HG03103 (cell line): ENCODE measurements around the gene NGDN.
"Not testable (repeated sequence)": the region's sequence is repeated elsewhere in the genome, so short reads cannot be mapped to it uniquely, and the experiment has no call there.

ENCODE experiments used
- ATAC-seq: cut with Tn5 transposase; IDR thresholded peaks from one replicate; pipeline ENCODE4 v1.9.1; 2021; ENCODE audit warnings: low read depth; ENCODE audit not compliant: unreplicated experiment

NGDN gene

DNA sequence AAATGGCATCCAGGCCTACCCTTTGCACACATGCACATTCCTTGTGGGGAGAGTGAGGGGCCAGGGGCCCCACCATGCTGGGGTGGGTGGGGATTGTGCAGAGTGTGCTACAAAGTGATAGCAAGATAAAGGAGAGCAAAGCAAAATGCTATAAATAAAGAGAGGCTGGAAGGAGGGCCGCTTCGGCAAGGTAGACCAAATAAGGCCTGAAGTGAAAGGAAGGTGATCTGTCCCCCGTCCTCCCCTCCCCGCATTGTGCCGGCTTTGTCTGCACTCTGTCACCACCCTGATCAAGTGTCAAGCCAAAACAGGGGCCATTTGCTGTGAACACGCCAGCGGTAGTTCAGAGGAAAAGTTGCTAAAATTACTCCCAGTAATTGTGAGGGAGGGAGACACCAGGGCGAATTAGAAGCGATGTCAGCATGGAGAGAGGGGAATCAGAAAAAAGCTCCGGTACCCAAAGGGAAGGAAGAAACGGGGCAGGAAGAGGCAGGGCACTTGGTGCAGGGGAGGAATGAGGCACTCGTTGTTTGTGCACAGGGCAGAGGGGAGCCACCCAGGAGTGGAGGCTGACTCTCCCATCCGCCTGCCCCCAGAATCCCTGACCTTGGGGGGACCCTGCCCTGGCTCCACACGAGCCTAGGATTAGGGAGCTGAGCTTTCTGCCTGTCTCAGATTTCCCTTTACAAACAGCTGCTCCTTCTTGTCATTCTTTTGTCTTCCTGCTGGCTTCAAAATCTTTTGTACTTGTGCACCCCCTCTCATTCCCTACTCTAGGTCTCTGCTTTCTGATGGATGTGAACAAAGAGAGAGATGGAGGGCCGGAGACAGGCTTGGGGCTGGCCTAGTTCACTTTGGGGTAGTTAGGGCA, 31.2 kb upstream of the NGDN start:
- no peak for ATAC-seq

DNA sequence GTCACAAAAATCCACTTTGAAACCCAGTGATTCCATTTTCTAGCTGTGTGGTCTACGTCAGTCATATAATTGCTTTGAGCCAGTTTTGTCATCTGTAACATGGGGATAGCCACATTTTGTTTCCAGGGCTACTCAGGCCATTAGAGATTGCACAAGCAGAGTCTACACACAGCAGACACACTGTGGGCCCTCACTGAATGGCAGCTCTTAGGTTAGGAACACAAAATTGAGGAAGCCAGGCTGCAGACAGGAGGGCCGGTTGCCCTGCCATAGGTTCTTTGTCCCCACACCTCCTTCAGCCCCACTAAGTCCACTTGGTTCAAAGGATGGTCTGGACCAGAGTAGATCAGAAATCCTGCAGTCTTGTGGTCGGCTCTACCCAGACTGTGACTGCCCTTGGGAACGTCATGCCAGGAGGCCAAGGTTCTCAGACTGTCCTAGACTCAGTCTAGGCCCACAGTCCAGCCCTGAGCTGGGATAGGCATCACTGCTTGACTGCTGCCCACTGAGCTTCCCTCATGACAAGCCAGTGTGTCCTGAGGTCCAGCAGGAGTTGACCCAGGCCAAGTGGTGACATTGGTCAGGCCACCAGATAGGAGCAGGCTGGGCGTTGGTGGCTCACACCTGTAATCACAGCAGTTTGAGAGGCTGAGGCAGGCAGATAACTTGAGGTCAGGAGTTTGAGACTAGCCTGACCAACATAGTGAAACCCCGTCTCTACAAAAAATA, 30.2 kb upstream of the NGDN start:
- no peak for ATAC-seq

DNA sequence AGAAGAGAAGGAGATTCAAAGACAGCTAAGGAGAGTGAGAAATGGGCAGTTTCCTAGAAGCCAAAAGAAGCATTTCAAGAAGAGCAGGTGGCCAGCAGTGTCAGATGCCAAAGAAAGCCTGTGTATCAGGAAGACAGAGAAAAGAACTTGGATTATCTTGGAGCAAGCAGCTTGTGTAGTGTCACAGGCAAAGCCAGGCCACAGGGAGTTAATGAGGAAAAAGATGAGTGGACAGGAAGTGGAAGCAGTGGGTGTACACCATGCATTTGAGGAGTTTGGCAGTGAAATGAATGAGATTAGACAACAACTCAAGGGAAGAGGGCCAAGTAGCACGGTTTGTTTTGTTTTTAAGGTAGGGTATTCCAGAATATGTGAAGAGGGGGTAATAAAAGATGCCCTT, 28.4 kb upstream of the NGDN start:
- ATAC-seq = no peak

DNA sequence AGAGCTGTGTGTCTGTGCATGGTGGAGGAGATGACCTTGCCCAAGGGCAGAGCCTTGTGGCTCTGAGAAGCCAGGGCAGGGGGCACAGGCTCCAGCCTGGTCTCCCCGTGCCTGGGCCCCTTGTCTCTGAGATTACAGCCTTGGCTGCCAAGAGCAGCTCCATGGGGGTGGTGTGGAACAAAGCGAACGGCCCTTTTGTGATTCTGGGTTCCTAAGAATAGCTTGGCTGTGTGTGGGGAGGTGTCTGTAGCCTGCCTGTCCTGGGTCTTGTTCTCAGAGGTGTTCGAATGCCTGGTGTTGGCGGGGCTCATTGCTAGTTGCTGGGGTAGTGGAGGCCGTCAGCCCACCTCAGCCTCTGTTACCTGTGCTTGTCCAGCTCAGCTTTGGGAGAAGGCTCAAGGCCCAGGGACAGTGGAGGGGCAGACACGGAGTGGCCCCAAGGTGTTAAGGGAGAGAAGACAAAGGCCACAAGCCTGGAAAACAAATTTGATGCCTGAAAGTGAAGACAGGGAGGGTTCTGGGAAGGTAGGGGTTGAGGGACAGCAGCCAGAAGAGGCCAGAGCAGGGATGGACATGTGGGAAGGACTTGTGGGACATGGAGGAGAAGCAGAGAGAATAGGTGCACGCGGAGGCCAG, 26.7 kb upstream of the NGDN start:
- no peak for ATAC-seq

DNA sequence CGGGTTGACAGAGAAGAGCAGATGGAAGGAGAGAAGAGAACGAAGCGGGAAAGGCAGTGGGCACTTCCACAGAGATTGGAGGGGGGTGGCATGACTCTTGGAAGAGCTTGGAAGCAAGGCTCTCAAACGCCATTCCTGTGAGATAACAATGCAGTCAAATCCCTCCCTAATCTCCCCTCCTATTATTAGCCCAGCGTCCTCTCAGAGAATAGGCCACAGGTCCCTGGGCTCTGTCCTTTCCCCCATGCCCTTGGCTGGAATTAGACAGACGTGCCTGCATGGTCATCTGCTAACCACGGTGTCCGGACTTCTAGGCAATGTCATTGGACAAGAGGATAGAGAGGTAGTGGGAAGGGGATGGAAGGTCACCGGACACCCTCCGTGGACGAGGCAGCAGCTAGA, 26.1 kb upstream of the NGDN start:
- no peak for ATAC-seq

DNA sequence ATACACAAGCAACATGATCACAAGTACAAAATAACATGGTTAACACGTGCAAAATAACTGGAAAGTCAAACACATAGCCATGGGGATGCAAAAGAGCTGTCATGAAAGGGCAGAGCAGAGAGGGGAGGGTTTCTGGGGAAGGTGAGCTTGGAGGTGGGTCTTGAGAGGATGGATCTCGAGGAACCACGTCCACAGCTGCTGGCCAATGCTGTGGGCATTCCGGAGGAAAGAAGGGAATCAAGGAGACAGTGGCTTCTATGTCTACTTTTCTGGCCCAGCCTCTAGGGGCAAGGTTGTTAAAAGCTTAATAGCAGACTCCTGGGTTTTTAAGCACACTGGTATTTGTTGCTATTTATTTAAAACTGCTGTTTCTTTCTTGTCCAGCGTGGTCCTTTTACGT, 25.6 kb upstream of the NGDN start:
- no peak for ATAC-seq

DNA sequence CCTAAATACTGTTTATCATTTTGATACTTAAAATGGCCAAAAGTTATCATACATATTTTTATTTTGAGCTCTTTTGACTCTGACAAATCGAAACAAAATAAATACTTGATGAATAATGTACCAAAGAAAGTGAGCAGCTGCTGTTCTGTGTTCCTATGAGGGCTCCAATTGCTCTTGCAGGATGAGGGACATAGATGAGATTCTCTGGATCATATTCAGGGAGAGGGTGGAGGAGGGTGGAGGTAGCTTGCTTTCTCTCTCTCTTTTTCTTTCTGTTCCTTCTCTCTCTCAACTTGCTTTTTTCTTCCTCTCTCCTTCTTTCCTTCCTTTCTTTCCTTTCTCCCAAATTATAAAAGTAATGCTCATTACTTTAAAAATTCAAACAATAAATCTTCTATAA, 25.2 kb upstream of the NGDN start:
- no peak for ATAC-seq

DNA sequence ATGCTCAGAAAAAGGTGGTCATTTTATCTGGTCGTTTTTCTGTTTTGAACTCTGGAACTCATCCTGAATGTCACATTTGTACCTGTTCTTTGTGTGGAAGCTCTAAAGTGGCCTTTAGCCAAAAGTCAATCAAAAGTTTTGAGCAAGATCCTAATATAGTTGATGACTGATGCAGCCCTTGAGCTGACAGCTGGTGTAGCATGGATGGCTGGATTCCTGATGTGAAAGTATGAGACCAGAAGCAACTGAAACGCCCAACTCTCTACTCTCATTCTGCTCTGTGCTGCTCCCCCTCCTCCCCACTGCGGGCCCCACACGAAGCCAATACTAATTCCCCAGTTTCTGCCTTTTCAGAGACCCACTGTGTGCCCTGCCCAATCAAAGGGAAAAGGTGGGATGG, 23.7 kb upstream of the NGDN start:
- no peak for ATAC-seq

DNA sequence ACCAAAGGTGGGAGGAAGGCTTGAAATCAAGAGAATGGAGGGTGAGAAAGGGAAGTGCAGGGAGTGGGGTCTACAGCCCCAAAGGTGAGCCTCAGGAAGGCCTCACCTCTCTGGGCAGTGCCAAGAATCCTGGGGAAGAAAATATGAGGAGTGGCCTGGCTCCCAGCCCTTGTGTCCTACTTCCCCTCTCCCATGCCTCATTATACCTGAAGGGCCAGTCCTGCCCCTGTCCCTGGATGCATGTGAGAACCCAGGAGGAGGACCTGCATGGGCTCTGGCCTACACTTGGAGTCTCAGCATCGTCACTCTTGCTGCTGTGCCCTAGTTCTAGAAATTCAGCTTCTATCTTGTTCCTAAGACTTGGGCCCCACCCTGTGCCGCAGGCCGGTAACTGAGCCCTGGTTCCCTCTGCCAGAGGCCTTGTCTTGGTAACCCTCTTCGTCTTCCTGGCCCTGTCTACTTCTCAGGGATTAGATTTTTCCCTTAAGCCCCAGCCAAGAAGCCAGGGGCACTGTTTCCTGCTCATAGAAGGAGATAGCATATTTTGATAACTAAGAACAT, 23.1 kb upstream of the NGDN start:
- ATAC-seq = no peak

DNA sequence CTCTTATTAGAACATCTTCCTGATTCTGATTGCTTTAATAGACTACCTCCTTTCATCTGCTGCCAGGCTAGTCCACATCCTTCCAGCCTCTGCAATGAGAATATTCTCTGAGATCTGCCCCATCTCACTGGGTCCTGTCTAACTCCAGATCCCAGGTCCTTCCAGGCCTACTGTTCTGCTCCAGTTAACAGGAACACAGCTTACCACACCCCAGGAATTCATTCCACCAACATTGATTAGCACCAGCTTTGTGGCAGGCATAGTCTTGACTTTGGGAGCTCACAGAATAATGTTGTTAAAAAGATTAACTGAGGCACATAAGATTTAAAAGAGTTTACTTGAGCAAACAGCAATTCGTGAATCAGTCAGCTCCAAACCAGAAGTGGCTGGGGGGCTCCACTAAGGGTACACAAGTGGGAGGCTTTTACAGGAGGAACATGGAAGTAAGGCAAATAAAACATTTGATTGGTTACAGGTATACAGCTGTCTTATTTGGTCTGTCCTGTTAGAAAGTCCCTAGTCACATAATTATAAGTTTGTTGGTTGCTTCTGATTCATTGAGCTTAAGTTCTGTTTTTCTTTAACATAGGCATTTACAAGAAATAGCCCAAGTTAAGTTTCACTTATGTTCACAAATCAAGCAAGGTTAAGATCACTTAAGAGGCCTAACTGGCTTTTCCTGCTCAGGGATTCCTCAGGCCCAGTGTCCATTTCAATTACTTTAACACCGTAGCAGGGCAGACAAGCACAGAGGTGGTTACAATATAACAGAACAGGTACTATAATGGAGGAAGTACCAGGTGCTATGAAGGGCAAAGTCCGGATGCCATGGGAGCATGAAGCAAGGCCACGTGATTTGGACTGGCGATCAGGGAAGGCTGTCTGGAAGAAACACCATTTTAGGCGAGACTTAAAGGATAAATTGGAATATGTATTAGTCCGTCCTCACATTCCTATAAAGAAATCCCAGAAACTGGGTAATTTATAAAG, 21.8 kb upstream of the NGDN start:
- ATAC-seq = no peak

DNA sequence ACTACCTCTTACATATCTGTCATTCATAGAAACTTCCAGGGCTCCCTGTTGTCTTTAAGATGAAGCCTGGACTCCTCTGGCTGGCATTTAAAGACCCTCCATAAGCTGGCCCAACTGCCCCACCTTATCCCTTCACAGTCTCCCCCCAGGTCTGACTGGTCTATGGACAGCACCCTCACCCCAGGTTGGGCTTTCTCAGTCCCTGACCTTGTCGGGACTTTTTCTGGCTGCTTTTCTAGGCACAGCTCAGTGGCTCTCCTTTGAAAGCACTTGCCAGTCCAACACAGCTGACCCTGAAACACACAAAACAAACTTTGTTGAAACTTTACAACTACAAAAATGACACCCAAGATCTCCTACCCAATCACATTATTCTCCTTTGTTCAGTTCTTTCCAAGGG, 20.2 kb upstream of the NGDN start:
- ATAC-seq = no peak

DNA sequence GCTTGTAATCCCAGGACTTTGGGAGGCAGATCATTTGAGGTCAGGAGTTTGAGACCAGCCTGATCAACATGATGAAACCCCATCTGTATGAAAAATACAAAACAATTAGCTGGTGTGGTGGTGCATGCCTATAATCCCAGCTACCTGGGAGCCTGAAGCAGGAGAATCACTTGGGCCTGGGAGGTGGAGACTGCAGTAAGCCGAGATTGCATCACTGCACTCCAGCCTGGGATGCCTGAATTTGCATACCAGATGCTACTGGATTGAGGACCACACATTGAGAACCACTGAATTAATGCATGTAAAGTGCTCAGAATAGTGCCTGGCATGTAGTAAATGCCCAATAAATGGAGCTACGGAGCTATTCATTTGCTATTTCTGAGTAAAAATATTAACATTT, 19.1 kb upstream of the NGDN start:
- ATAC-seq = no peak

DNA sequence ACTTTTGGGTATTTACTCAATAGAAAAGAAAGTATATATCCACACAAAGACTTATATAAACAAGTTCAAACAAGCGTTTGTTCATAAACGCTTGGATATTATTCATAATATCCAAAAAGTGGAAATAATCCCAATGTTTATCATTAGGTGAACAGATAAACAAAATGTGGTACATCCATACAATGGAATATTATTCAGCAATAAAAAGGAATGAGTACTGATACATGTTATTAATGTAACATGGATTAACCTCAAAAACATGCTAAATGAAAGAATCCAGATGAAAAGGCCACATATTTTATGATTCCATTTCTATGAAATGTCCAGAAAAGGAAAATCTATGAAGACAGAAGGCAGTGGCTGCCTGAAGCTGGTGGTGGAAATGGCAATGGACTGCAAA, 17.3 kb upstream of the NGDN start:
- no peak for ATAC-seq

DNA sequence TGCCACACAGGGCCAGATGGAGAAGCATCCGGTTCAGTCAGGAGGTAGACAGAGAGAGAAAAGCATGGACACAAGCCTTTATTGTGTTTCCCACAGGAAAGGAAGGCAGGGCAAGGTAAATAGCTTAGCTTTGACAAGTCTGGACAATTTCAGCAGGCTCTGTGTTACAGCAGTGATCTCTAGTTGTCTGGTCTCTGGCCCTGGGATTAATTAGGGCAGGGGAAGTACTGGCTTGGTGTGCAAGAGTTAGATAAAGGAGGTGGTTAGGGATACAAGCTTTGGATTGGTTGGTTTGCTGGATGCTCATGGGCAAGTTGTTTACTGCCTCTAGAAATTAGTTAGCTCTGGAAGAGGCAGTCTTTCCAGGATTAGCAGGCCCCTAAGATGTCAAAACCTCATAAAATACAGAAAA, 15.1 kb upstream of the NGDN start:
- no peak for ATAC-seq

DNA sequence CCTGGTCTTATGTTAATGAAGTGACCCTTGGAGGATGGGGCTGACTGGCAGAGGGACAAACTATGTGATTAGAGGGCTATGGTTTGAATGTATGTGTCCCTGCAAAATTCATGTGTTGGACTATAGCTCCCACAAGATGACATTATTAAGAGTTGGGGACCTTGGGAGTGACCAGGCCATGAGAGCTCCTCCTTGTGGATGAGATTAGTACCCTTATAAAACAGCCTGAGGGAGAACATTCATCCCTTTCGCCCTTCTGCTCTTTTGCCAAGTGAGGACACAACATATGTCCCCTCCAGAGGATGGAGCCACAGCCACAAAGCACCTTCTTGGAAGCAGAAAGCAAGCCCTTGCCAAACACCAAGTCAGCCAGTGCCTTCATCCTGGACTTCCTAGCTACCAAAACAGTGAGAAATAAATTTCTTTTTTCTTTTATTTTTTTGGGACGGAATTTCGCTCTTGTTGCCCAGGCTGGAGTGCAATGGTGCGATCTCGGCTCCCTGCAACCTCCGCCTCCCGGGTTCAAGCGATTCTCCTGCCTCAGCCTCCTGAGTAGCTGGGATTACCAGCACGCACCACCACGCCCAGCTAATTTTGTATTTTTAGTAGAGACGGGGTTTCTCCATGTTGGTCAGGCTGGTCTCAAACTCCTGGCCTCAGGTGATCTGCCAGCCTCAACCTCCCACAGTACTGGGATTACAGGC, 12.5 kb upstream of the NGDN start:
- not testable (repeated sequence) for ATAC-seq

DNA sequence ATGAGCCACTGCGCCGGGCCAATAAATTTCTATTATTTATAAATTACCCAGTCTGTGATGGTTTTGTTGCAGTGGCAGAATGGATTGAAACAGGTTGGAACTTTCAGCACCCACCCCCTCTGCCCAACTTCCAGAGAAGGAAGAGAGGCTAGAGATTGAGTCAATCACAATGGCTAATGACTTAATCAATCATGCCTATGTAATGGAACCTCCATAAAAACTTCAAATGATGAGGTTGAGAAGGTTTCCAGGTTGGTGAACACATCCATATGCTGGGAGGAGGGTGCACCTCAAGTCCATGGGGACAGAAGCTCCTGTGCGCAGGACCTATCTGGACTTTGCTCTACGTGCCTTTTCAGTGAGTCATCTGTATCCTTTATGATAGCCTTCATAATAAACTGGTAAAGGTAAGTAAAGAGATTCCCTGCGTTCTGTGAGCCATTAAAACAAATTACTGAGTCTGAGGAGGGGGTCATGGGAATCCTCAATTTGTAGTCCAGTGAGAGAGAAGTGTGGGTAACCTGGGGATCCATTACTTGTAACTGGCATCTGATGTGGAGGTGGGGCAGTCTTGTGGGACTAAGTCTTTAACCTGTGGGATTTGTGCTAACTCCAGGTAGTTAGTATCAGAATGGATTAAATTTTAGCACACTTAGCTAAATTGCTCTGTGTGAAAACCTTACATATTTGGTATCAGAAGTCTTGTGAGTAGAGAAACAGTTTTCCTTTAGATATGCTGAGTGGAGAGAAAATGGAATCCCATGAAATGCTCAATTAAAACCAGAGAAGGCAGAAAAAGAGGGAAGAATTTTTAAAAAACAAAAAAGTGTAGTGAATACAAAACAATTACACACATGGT, 11.7 kb upstream of the NGDN start:
- no peak for ATAC-seq

DNA sequence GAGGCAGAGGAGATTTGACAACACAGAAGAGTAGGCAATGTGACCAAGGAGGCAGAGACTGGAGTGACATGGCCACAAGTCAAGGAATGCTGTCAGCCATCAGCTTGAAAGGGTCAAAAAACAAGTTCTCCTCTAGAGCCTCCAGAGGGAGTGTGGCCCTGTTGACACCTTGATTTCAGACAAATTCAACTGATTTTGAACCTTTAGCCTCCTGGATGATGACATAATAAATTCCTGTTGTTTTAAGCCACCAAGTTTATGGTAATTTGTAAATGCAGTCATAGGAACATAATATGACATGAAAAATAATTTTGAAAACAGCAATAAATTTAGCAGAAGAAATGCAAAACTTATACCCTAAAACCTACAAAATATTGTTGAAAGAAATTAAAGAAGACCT, 8.5 kb upstream of the NGDN start:
- no peak for ATAC-seq

DNA sequence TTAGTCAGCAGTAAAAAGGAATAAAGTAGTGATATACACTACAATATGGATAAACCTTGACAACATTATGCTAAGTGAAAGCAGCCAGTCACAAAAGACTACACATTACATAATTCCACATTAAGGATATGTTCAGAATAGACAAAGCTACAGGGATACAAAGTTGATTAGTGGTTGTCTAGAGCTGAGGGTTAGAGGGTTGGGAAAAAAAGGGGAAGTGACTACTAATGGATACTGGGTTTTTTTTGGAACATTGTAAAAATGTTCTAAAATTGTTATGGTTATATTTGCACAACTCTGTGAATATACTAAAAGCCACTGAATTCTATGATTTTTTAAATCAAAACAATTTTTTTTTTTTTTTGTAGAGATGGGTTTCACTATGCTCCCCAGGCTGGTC, 4.8 kb upstream of the NGDN start:
- ATAC-seq = no peak

DNA sequence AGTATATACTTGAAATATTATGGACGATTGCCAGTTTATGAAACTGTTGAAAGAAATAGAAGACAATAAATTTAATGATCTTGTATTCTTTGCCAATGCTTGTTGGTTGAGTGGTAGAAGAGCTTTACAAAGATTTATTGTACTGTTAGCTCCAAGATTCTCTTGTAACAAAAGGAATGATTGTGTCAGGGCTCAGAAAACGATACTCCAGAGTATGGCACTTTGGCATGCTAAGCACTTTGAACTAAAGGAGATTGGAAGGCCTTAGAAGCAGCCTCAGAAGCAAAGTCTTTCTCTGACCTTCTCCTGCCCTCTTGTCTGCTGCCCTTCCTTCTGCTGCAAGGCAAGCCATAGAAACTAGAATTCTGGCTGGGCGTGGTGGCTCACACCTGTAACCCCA, 4.2 kb upstream of the NGDN start:
- ATAC-seq = no peak
